ENCODE measurements around the gene SLC35F3.

DNA sequence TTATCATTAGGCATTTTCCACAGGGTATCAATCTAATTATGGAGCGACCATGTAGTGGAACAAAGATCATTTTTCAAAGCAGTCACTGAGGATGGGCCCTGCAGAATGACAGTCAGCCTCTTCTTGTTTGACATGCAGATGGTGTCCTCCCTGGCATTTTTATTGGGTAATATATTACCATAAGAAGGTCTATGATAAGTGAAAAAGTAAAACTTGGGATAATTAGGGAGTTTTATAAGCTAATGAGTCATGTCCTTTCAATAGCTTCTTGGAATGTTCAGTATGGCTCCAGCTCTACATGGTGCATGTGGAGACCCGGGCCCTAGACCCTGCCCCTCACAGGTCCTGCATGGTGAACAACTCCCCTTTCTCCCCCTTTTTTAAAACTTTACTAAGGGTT is 236.5 kb downstream of the SLC35F3 start:
- TF ChIP-seq CTCF (IDR thresholded peaks at IDR 0.05) (no peak), POLR2A (IDR thresholded peaks at IDR 0.05) (no peak)

Data from right lobe of liver (tissue), 4 donors.